GM18498 (cell line): ENCODE measurements around the gene MSRB2.
A peak's percentile ranks its signal among the peaks of the same experiment; 100 is the strongest.
"Not testable (repeated sequence)": the region's sequence is repeated elsewhere in the genome, so short reads cannot be mapped to it uniquely, and the experiment has no call there.

Experiments used
- ATAC-seq: cut with Tn5 transposase; IDR thresholded peaks from one replicate; pipeline ENCODE4 v1.9.1; 2021; ENCODE audit warnings: mild to moderate bottlenecking, moderate library complexity; ENCODE audit not compliant: unreplicated experiment

MSRB2 gene

DNA sequence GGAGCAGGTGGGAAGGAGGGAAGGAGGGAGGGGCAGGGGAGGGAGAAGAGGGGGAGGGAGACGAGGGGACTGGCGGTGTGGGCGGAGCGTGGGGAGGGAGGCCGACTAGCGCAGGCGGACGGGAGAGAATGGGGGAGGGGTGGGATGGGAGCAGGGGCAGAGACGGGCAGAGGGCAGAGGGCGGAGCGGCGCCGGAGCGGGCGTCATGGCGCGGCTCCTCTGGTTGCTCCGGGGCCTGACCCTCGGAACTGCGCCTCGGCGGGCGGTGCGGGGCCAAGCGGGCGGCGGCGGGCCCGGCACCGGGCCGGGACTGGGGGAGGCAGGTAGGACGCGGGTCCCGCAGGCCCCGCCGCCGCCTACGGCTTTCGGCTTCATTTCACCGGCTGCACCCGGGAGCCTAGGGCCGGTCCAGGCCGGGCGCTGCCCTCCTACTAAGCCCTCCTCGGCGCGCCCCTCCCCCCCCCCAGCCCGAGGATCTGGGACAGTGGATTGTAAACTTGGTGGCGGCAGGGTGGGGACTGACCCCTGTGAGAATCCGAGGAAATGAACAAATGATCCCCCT lies at the start of gene MSRB2:
Gene MSRB2, plus strand, starts transcription at position 176 of the 562 bp plus-strand sequence. Its CDS starts 30 bp downstream, at position 206.
- peak; percentile 88 for ATAC-seq

DNA sequence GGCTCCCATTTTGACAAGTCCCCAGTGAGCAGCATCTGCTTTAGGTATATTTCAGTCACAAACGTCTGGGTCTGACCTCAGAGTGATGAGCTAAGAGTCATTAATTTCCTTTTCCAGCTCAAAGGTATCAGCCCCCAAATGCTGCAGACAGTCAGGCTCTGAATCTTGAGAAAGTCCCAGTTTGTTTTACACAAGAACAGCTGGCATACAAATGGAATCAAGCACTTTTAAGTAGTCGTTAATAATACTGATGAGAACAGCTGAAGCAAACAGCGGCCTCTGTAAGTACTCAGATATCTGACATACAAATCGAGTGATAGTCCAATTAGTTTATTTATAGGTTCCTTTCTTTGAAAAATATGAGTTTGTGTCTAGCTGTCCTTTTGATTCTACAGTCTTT lies 49.4 kb upstream of the MSRB2 start:
- no peak for ATAC-seq

DNA sequence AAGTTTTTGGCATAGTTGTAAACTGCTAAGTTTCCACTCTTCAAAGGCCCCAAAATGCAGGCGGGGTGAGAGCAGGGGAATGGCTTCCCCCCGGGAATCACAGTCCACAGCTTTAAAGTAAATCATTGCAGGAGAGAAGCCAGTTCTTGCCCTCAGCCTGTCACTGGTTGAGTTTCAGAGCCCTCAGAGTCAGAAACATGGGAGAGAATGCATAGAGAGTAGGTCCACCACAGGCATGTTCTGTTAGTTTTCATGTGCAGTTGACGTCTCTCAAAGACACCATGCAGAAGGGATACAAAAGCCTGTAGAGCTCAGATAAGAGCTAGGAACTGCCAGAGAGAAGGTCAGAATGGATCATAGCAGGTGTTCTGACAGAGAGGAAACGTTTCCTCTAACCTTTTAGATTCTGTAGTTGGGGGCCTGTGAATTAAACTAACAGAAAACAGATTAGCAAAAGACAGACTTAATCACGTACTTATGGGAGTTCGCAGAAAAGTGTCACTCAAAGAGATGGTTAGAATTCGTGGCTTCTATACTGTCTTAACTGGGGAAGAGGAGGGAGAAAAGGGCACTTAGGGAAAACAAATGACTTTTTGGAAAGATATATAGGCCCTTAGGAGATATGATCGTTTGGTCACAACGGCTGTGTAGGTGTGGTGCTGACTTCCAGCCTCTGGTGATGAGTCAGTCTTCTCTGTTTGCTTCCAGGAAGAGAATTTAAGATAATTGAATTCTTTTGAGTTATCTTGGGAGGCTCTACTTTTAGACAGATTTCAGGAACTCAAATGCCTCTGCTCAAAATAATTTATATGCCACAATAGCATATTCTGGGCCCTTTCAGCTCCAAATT lies 48.0 kb upstream of the MSRB2 start:
- no peak for ATAC-seq

DNA sequence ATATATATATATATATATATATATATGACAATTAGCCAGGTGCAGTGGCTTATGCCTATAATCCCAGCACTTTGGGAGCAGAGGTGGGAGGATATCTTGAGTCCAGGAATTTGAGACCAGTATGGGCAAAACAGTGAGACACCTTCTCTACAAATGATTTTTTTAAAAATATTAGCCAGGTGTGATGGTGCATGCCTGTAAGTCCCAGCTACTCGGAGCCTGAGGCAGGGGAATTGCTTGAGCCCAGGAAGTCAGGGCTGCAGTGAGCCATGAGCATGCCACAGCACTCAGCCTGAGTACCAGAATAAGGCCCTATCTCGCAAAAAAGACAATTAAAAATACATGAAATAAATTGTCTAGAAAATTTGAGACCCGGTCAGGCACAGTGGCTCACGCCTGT lies 47.2 kb upstream of the MSRB2 start:
- ATAC-seq: no peak

DNA sequence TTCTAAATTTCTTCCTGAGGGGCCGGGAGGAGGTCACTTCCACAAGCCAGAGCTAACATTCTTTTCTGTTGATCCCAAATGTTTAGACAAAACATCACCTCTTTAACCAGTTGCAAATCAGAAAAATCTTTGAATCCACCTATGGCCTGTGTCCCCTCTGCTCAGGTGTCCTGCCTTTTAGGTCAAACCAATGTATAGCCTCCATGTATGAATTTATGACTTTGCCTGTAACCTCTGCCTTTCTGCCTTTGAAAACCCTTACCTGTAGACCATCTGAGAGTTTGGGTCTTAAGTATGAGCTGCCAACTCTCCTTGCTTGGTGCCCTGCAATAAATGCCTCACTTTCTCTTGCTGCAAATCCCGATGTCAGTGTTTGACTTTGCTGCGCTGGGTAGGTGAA lies 44.1 kb upstream of the MSRB2 start:
- ATAC-seq: no peak

DNA sequence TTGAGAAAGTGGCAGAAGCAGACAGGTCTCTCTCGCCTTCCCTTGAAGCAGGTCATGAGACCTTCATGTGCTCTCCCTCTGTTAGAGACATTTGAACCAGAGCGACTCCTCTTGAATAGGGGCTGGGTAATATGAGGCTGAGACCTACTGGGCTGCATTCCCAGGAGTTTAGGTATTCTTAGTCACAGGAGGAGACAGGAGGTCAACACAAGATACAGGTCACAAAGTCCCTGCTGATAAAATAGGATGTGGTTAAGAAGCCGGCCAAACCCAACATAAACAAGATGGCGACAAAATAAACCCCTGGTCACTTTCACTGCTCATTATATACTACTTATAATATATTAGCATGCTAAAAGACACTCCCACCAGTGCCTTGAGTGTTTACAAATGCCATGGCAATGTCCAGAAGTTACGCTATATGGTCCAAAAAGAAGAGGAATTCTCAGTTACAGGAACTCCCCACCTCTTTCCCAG lies 43.5 kb upstream of the MSRB2 start:
- ATAC-seq: no peak

DNA sequence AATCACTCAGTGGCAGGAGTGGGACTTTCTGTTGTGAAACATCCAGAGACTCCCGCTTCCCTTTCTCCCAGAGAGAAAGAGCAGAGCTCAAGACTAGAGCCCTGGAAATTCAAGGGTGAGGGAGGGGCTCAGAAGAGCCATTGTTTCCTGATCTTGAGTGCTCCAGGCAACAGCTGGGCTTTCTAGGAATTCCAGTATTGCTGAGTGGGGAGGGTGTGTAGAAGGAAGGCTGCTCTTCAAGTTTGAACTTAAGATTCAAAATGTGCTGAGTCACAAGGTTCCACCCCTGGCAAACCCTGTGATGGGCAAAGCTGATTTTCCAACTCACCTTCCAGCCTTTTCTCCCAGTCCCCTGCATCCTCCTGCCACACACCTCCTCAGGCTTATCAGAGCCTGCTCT lies 42.3 kb upstream of the MSRB2 start:
- no peak for ATAC-seq

DNA sequence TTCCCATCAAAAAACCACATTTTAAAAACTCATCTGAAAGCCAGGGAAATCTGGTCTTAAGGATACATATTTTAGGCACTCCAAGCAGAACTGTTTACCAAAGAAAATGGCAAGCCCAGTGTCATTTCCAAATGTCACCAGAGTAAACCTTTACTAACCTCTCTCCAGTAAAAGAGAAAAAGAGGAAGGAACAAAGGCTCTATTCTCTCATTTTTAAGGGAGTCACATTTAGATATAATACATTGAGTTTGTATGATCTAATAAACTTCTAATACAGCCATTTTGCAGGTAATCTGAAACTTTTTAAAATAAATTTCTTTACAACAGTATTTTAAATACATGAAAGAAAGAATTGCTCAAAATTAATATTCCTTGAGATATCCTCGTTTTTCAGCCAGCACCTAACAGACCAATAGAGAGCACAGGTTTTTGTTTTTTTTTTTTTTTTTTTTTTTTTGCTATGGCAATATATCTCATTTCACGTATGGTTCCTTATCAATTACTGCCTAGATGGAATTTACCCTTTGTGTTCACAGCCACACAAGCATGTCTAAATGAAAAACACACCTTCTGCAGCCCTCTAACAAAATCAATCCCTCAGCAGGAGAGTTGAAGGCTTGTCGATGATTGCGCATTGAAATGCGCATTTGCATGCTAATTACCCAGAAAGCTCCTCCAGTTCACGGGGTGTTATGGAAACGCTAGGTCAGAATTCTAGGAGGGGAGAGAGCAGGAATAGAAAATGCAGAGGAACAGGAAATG lies 39.8 kb upstream of the MSRB2 start:
- ATAC-seq: no peak

DNA sequence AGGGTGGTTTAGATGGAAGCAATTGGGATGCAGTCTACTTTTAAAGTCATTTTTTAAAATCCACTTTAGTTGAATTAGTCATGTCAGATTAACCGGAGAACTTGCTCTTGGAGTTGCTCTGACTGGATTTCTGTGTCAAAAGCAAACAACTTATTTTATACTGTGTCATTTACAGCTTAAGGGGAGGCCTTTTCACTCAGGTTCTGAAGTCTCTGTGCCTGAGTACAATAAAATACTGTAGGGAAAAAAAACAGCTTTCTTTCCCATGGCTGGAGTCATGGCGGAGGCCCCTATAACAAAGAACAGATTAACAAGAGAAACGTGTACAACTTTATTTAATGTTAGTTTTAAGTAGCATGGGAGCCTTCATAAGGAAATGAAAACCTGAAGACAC lies 39.2 kb upstream of the MSRB2 start:
- no peak for ATAC-seq

DNA sequence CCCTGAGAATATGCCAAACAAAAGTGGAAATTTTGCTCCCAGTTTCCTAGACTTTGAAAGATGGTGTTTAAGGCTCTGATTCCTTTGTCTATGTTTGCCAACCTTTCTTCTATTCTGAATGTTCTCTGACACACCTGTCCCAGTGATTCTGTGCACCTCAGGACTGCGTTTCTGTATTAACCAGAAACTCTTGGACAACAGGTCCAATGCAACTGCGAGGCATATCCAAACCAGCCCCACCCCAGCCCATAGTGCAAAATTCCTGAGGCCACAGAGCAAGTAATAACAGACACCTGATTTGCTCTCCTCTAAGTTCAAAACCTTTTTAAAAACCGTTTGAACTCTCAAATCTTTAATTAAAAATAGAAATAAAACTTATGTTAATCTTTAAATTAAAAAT lies 37.0 kb upstream of the MSRB2 start:
- ATAC-seq: no peak

DNA sequence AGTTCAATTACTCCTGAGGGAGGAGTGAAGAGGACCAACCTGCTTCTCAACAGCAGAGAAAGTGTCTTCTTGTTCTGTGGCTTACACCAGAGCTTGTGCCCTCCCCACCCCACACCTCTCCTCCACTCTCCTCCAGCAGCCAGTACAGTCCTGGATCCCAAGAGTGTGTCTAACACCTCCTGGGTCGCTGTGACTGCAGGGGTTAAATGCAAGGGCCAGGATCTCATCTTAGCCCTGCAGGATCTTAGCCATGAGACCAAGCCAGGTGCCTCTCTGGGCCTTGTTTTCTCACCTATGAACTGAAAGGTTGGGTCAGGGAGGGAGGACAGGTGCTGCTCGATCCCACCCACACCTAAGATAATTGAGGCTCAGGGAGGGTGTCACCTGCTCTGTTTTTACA lies 34.5 kb upstream of the MSRB2 start:
- ATAC-seq: no peak

DNA sequence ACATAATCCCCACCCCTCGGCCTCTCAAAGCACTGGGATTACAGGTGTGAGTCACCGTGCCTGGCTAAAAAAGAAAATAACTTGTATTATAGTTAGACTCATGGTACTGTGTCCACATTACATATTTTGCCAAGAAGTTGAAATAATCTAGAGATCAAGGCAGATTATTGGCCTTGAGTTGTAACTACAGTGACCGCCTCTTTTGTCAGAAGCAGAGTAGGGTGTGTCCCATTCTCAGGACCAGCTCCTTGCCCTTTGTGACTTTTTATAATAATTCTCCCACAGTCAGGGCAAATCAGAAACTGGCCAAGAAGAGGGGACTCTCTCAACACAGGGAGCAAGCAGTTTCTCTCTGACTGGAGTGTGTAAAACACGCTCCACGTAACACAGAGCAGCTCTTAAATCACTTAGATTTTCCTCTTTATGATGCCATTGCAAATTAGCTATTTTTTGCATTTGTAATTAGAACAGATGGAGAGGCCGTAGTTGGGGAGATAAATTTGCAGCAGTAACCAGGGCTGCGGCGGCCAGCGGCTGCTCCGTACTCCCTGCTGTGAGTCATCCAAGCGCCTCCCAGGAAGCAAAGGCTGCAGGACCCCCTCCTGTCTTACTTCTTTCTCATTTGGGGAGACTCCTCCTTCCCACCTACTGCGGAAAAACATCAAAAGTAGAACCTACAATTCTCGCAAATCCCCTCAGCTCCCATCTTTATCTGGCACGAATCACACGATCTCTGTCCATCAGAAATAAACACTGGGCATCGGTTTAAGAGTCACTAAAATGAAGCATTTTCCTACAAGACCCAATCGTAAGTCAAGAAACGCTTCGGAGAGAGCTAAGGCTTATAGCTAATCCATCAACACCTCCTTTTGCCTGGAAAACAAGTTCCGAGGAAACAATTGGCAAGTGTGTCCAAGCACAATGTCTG lies 32.1 kb upstream of the MSRB2 start:
- no peak for ATAC-seq

DNA sequence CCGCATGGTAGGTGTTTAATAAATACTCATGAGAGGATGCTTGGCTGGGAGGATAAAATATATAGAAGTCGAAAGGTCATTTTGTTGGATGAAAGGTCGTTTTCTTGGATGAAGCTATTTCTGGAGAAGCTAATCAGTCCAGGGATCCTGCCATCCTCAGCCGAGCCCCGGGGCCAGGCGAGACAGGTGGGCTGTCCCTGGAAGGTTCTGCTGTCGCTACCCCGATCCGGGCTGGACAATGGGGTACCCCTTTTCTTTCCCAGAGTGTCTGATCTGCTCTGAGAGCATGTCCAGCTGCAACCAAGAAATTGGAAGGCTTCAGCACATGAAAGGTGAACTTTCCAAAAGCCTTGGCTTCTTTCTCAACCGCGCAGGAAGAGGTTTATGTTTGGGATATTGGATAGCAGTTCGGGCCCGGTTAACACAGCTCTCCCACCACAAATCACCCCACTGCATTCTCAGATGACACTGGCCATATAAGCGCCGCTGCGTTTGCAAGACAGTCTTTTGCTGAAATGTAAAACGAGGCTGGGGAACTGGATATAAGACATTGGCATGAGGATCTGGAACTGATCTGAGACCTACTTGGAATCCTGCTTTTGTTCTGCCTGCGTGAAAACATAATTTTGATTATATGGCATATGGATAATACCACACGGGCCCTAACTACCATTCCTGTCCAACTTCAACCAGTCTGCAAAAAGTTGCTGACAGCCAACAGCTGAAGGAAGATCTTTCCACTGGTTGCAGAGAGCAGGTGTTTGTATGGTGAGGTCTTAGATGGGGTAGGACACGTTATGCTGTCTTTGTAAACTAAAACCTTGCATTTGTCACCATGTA lies 31.2 kb upstream of the MSRB2 start:
- ATAC-seq: no peak

DNA sequence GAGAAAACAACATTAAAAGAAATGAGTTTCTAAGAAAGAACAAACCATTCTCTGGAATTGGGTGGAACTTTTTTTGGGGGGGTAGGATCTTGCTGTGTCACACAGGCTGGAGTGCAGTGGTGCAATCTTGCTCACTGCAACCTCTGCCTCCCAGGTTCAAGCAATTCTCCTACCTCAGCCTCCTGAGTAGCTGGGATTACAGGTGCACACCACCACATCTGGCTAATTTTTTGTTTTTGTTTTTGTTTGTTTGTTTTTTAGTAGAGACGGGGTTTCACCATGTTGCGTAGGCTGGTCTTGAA lies 30.6 kb upstream of the MSRB2 start:
- ATAC-seq: not testable (repeated sequence)

DNA sequence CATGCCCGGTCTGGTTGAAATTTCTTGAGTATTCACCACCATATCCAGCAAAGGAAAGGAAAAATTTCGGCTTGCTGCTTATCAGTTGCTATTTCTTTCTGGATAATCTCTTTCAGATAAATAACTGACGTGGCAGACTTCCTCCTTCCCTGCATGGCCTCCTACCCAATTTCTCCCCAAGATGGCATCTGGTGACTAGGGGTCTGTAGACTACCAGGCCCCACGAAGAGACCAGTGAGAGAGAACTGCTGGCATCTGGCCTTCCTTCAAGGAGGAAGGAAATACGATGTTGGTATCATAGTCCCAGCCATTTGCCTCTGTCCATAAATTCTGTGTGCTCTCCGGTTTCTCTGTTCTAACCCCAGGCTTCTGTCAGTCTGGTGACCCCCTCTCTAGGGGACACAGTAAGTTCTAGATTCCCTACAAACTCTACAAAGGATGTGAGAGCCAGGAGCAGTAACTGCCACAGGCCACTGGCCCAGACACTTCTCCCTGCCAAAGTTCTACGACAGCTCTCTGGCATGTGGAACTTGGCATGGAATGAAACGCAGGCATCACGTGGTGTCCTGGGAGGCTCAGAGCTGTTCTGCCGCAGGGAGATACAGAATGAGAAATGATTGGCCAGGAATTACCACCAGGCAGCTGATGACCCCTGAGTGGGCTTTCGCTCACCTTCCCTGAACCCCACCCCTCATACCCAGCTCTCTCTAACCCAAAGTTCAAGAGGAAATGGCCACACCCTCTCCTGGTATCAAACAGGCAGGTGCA lies 30.0 kb upstream of the MSRB2 start:
- no peak for ATAC-seq

DNA sequence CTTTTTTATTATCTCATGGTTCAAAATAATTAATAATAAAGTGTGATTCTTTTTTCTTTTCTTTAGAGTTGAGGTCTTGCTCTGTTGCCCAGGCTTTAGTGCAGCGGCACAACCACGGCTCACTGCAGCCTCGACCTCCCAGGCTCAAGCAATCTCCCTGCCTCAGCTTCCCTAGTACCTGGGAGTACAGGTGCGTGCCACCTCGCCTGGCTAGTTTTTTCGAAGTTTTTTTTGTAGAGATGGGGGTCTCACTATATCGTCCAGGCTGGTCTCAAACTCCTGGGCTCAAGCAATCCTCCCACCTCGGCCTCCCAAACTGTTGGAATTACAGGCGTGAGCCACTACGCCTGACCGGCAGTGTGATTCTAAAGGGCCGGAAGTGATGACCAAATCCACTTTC lies 28.0 kb upstream of the MSRB2 start:
- ATAC-seq: no peak

DNA sequence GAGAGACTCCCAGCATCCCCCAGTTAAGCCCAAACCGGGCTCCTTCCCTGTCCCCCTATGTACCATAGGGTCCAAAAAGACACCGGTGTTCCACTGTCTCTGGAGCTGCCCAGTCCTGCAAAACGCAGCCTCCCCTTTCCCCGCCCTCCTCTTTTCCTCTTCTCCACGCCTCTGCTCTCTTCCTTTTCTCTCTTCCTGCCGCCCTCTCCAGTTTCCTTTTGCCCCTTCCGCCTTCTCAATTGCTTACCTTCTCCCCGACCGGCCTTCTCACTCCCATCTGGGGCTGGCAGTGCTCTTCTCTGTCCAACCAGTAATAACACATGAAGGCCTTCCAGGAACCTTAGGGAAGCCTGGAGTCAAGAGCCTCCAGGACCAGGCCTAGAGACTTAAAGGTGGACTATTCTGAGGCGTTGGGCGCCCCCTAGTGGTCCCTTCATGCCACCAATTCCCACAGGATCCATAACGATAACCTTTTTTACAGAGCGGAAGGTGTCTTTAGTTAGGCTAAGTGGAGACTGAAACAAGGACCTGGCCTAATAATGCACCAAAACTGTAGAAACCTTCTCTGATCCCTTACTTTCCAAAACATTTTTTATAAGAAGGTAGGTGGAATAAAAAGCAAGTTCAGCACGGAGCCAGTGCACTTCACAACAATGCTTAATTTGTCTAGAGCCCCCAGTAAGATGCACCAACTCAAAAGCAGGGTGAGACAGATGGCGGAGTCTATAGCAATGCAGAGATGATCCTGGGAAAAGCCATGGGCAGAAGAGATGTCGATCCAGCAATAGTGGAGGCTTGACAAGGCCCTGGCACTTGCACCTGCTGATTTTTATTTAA lies 27.2 kb upstream of the MSRB2 start:
- peak; percentile 60 for ATAC-seq

DNA sequence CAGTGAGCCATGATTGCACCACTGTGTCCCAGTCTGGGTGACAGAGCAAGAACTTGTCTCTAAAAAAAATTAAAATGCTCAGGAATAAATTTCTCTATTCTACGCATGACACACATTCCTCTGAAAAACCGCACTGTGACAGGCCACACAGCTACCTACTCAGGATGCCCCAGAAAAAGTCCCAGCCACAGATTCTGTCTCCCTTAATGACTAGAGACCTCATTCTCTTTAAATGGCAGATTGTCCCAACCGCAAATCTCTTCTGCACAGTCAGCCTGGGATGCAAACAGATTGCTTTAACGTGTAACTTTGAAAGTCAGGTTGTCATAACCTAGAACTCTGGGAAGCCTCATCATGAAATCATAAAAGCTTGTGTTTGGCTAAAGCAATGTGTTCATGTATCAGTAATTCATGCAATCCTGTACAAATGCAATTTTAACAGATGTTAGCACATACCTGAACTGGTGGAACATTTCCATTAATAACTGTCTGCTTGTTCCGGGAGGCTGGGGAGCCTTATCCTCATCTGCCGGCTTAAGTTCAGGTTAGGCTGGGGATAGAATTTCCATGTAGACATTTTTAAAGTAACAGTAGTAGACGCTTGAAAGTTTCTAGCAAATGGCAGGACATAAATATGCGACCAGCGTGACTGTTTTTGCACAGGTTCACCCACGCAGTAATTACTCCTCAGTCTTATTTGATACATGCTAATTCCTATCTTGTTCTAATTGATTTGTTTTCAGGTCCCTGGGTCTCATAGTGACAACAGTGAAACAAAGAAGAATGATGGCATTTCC lies 26.2 kb upstream of the MSRB2 start:
- no peak for ATAC-seq
